CD8-positive, alpha-beta memory T cell (primary cell): ENCODE data around the gene CAPN5. TPM values are rescaled to one million over a fixed set of nuclear protein-coding genes. Genes with fewer than 3 reads are reported as not detected.

Experiments used
- CTCF ChIA-PET: fragments of 350-600 bp; sonication (Branson Sonifier 250); formaldehyde crosslinking; loops from one replicate; lab custom pipeline; 2021; ENCODE audit warnings: antibody characterized with exemption; lab: Charles Lee
- POLR2A ChIA-PET: fragments of 350-600 bp; sonication (Branson Sonifier 250); formaldehyde crosslinking; loops from one replicate; lab custom pipeline; 2021; ENCODE audit warnings: antibody characterized with exemption; lab: Charles Lee
- DNase-seq, 5 donors: peaks; one replicate each; pipeline versions ENCODE4 v3.0.0 to v3.0.0-alpha.2; 2020 to 2022; ENCODE audit warnings: mixed read lengths in 1 of 5
- H3K27ac ChIP-seq: one replicate; pipeline ENCODE4 v1.7.0; 2013; ENCODE audit warnings: low read depth, mild to moderate bottlenecking, low read length, moderate library complexity
- H3K27me3 ChIP-seq: 2 replicates; pipeline ENCODE4 v1.7.0; 2013; ENCODE audit warnings: low read length, mild to moderate bottlenecking; ENCODE audit not compliant: insufficient read depth, poor library complexity, severe bottlenecking
- H3K36me3 ChIP-seq: 2 replicates; pipeline ENCODE4 v1.7.0; 2013; ENCODE audit warnings: mild to moderate bottlenecking, low read length, moderate library complexity; ENCODE audit not compliant: insufficient read depth
- H3K4me1 ChIP-seq: 2 replicates; pipeline ENCODE4 v1.7.0; 2013; ENCODE audit warnings: mild to moderate bottlenecking, low read length, moderate library complexity; ENCODE audit not compliant: insufficient read depth
- H3K4me3 ChIP-seq: 2 replicates; pipeline ENCODE4 v1.7.0; 2013; ENCODE audit warnings: mild to moderate bottlenecking, low read length
- H3K9me3 ChIP-seq: 2 replicates; pipeline ENCODE4 v1.7.0; 2013; ENCODE audit warnings: mild to moderate bottlenecking, low read length
- H3K27ac Mint-ChIP-seq, 8 donors: one replicate each; pipeline ENCODE4 v1.8.0; 2020 to 2021; ENCODE audit warnings: mixed read lengths in 8 of 8, mild to moderate bottlenecking in 6 of 8, inconsistent platforms in 3 of 8, moderate library complexity in 3 of 8
- H3K27me3 Mint-ChIP-seq, 2 donors: one replicate each; pipeline ENCODE4 v1.8.0; 2020 to 2021; ENCODE audit warnings: mixed read lengths in 2 of 2, mild to moderate bottlenecking in 1 of 2, moderate library complexity in 1 of 2
- H3K36me3 Mint-ChIP-seq, 3 donors: one replicate each; pipeline ENCODE4 v1.8.0; 2020 to 2021; ENCODE audit warnings: mixed read lengths in 3 of 3, inconsistent platforms in 1 of 3, mild to moderate bottlenecking in 1 of 3
- H3K4me1 Mint-ChIP-seq, 3 donors: one replicate each; pipeline ENCODE4 v1.8.0; 2020 to 2021; ENCODE audit warnings: mixed read lengths in 3 of 3, inconsistent platforms in 1 of 3, mild to moderate bottlenecking in 1 of 3
- H3K4me3 Mint-ChIP-seq, 7 donors: one replicate each; pipeline ENCODE4 v1.8.0; 2020 to 2021; ENCODE audit warnings: mixed read lengths in 7 of 7, mild to moderate bottlenecking in 6 of 7, moderate library complexity in 4 of 7, inconsistent platforms in 2 of 7
- H3K9me3 Mint-ChIP-seq, 5 donors: one replicate each; pipeline ENCODE4 v1.8.0; 2020 to 2022; ENCODE audit warnings: mixed read lengths in 5 of 5, mild to moderate bottlenecking in 3 of 5, moderate library complexity in 2 of 5, inconsistent platforms in 1 of 5
- polyA plus RNA-seq: library from polyadenylated mRNA; unstranded; fragments of 300-500 nt; fragmentation: Illumina TruSeq; gene quantifications from one replicate; pipeline ENCODE4 v1.2.3, GENCODE V29; 2021
- total RNA-seq, 2 experiments: library from RNA; stranded (reverse); gene quantifications; one replicate each; pipeline ENCODE4 v1.2.3, GENCODE V29; 2021

Gene CAPN5
- total and polyA plus RNA-seq, 3 experiments from 2014 or later: 0.78 to 3.4 (median 1.1) TPM

DNA sequence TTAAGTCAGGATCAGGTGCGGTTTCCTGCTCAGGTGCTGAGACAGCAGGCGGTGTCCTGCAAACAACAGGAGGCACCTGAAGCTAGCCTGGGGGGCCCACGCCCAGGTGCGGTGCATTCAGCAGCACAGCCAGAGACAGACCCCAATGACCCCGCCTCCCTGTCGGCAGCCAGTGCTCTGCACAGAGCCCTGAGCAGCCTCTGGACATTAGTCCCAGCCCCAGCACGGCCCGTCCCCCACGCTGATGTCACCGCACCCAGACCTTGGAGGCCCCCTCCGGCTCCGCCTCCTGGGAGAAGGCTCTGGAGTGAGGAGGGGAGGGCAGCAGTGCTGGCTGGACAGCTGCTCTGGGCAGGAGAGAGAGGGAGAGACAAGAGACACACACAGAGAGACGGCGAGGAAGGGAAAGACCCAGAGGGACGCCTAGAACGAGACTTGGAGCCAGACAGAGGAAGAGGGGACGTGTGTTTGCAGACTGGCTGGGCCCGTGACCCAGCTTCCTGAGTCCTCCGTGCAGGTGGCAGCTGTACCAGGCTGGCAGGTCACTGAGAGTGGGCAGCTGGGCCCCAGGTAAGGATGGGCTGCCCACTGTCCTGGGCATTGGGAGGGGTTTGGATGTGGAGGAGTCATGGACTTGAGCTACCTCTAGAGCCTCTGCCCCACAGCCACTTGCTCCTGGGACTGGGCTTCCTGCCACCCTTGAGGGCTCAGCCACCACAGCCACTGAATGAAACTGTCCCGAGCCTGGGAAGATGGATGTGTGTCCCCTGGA lies 61.3 kb downstream of the CAPN5 start, which contains the start of gene MYO7A:
Gene MYO7A (plus strand): TSS at position 327 of the 772 bp plus-strand sequence. CDS start 2,389 bp downstream, outside the sequence.
- H3K27me3 Mint-ChIP-seq: no peaks in the 10 kb centered on the region
- Histone ChIP-seq H3K36me3 (no peaks in the 10 kb centered on the region), H3K4me3 (peak within 1 kb of the TSS; percentile 61), H3K27ac (no peak within 1 kb of the TSS), H3K4me1 (peaks cover 8% of the 10 kb centered on the region), H3K9me3 (no peaks in the 10 kb centered on the region), H3K27me3 (no peaks in the 10 kb centered on the region)
- H3K4me1 Mint-ChIP-seq: peaks cover 3 to 8% (median 5%) of the 10 kb centered on the region in 3 donors
- H3K4me3 Mint-ChIP-seq: peak within 1 kb of the TSS; percentile 39 to 86 (median 64)
- POLR2A ChIA-PET: no interaction called here
- H3K27ac Mint-ChIP-seq: peak within 1 kb of the TSS in 3 of 8 donors; percentile 10 to 68 (median 50)
- DNase-seq: no peak
- H3K36me3 Mint-ChIP-seq: peaks cover 0 to 8% (median 0%) of the 10 kb centered on the region in 3 donors
- no peaks in the 10 kb centered on the region for H3K9me3 Mint-ChIP-seq
- CTCF ChIA-PET: interaction anchor here (0.9 to 5.8 kb wide), 22 partner anchors 8 to 491 kb away, joined by 3 to 108 read pairs (median 7); no protein-coding TSS in a partner anchor

DNA sequence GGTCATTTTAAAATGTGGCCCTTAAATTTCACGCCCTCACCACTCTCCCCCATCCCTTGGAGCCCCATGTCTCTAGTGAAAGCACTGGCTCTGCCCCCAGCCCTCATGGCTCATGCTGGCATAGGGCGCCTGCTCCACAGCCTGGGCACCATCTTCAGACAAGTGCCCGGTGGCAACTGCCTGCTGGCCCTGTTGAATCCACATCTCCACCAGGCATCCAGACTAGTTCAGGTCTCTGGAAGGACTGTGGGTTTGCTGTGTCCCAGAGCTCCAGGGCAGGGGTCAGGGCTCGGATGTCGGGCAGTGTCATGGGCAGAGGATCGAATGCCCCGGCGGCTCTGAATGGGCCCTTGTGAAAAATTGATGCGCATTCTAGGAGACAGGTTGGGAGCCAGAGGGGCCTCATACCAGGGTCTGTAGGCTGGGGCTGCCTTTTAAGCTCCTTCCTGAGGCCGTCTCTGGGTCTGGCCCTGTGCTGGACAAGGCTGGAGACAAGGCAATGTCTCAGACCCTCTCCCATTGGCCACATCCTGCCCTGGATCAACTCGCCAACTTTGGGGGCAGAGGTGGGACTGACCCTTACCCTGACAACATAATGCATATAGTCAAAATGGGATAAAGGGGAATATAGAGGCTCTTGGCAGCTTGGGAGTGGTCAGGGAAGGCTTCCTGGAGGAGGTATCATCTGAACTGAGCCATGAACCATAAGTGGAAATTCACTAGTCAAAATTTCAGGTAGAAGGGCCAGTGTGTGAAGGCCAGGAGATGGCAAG lies 62.5 kb downstream of the CAPN5 start:
- ChIA-PET POLR2A (no interaction called here), CTCF (interaction anchor here (5.8 kb wide), 1 partner anchor 59 kb away, joined by 108 read pairs; no protein-coding TSS in a partner anchor)
- Mint-ChIP-seq H3K9me3 (no peaks in the 10 kb centered on the region), H3K27ac (peak overlapping the region in 2 of 8 donors; percentile 10 to 68), H3K27me3 (no peaks in the 10 kb centered on the region), H3K4me1 (peaks cover 3 to 8% (median 5%) of the 10 kb centered on the region in 3 donors), H3K4me3 (peak overlapping the region in 3 of 7 donors; percentile 9 to 53 (median 52)), H3K36me3 (peaks cover 0 to under 1% (median 0%) of the 10 kb centered on the region in 3 donors)
- no peak for DNase-seq
- peaks cover 8% of the 10 kb centered on the region for H3K4me1 ChIP-seq
- no peaks in the 10 kb centered on the region for H3K9me3 ChIP-seq
- no peak overlapping the region for H3K27ac ChIP-seq
- no peak overlapping the region for H3K4me3 ChIP-seq
- H3K27me3 ChIP-seq: no peaks in the 10 kb centered on the region
- H3K36me3 ChIP-seq: no peaks in the 10 kb centered on the region

DNA sequence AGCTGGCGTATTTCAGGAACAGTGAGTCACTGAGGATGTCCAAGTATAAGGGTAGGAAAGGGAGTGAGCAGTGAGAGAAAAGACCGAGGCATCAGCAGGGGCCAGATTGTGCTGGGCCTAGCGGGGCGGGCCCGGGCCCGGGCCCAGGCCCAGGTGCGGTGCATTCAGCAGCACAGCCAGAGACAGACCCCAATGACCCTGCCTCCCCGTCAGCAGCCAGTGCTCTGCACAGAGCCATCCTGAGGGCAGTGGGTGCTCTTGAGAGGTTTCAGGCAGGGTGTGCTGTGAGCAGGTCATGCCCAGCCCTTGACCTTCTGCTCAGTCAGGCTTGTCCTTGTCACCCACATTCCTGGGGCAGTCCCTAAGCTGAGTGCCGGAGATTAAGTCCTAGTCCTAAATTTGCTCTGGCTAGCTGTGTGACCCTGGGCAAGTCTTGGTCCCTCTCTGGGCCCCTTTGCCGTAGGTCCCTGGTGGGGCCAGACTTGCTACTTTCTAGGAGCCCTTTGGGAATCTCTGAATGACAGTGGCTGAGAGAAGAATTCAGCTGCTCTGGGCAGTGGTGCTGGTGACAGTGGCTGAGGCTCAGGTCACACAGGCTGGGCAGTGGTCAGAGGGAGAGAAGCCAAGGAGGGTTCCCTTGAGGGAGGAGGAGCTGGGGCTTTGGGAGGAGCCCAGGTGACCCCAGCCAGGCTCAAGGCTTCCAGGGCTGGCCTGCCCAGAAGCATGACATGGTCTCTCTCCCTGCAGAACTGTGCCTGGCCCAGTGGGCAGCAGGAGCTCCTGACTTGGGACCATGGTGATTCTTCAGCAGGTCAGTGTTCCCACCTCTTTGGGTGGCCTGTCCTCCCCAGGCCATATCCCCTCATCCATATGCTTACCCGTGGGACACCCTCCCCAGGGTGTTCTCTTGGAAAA lies 63.3 kb downstream of the CAPN5 start:
- Histone ChIP-seq H3K9me3 (no peaks in the 10 kb centered on the region), H3K36me3 (no peaks in the 10 kb centered on the region), H3K27me3 (no peaks in the 10 kb centered on the region), H3K27ac (no peak overlapping the region), H3K4me1 (peaks cover 8% of the 10 kb centered on the region), H3K4me3 (no peak overlapping the region)
- peak overlapping the region in 1 of 7 donors; percentile 53 for H3K4me3 Mint-ChIP-seq
- no peaks in the 10 kb centered on the region for H3K36me3 Mint-ChIP-seq
- CTCF ChIA-PET: interaction anchor here (0.6 to 5.8 kb wide), 2 partner anchors 58 to 489 kb away, joined by 3 to 108 read pairs; no protein-coding TSS in a partner anchor
- peak overlapping the region in 2 of 8 donors; percentile 29 to 51 for H3K27ac Mint-ChIP-seq
- H3K9me3 Mint-ChIP-seq: no peaks in the 10 kb centered on the region
- DNase-seq: no peak
- H3K4me1 Mint-ChIP-seq: peaks cover 3 to 8% (median 5%) of the 10 kb centered on the region in 3 donors
- POLR2A ChIA-PET: no interaction called here
- no peaks in the 10 kb centered on the region for H3K27me3 Mint-ChIP-seq

DNA sequence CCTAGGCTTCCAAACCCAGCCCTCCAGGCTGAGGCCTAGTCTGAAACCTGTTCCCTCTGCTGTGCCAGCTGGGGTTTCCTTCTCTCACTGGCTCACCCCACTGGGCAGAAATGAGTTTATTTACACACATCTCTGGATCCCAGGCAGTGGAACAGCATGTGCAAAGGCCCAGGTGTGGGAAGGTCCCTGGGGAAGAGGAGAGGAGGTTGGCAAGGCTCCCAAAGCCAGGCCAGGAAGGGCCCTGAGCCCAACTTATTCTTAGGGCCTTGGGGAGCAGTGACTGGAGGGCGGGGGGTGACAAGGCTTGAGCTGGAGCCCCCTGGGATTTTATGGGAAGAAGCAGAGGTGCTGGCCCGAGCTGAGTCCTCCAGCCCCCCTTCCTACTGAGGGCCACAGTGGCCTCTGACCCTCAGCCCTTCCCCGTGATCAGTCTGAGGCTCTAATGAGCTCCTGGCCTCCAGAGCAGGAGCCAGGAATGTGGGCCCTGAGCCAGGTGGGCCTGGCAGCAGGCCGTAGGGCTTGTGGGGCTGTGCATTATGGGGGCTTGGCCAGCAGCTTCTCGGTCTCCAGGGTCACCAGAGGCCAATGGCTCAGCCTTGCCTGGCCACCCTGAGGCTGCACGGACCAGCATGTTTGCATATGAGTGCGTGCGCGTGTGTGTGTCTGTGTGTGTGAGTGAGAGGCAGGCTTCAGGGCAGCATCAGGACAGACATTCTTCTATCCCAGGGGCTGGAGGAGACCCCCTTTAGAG lies 64.2 kb downstream of the CAPN5 start:
- Mint-ChIP-seq H3K27me3 (no peaks in the 10 kb centered on the region), H3K9me3 (no peaks in the 10 kb centered on the region), H3K27ac (peak overlapping the region in 1 of 8 donors; percentile 51), H3K36me3 (no peaks in the 10 kb centered on the region), H3K4me3 (no peak overlapping the region), H3K4me1 (peaks cover 3 to 9% (median 8%) of the 10 kb centered on the region in 3 donors)
- H3K27ac ChIP-seq: no peak overlapping the region
- POLR2A ChIA-PET: no interaction called here
- H3K27me3 ChIP-seq: no peaks in the 10 kb centered on the region
- no peaks in the 10 kb centered on the region for H3K9me3 ChIP-seq
- H3K4me3 ChIP-seq: no peak overlapping the region
- H3K4me1 ChIP-seq: peaks cover 8% of the 10 kb centered on the region
- no peaks in the 10 kb centered on the region for H3K36me3 ChIP-seq
- DNase-seq: no peak
- CTCF ChIA-PET: interaction anchor here (0.6 to 5.8 kb wide), 2 partner anchors 57 to 488 kb away, joined by 3 to 108 read pairs; no protein-coding TSS in a partner anchor

DNA sequence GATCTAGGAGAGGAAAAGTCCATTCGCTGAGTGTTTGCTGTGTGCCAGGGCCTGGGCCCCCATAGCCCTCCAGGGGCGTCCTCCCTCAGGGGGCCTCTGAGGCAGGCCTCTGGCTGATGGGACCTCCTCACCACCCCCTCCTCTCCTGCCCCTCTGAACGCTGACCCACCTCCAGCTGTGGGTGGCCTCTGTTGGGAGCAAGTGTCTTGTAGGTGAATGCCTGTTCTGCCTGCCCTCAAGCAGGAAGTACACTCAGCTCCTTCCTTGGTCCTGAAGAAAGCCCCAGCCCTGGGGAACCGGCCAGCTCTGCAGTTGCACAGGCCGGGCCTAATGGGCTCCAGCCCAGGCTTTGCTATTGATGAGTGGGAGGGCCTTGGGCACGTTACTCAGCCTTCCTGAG lies 64.8 kb downstream of the CAPN5 start:
- CTCF ChIA-PET: interaction anchor here (5.8 kb wide), 1 partner anchor 57 kb away, joined by 108 read pairs; no protein-coding TSS in a partner anchor
- Mint-ChIP-seq H3K36me3 (no peaks in the 10 kb centered on the region), H3K27ac (peak overlapping the region in 1 of 8 donors; percentile 58), H3K27me3 (no peaks in the 10 kb centered on the region), H3K4me3 (no peak overlapping the region), H3K4me1 (peaks cover 0 to 12% (median 8%) of the 10 kb centered on the region in 3 donors), H3K9me3 (no peaks in the 10 kb centered on the region)
- Histone ChIP-seq H3K36me3 (no peaks in the 10 kb centered on the region), H3K9me3 (no peaks in the 10 kb centered on the region), H3K4me3 (no peak overlapping the region), H3K27me3 (no peaks in the 10 kb centered on the region), H3K27ac (no peak overlapping the region), H3K4me1 (peaks cover 8% of the 10 kb centered on the region)
- no peak for DNase-seq
- POLR2A ChIA-PET: no interaction called here

DNA sequence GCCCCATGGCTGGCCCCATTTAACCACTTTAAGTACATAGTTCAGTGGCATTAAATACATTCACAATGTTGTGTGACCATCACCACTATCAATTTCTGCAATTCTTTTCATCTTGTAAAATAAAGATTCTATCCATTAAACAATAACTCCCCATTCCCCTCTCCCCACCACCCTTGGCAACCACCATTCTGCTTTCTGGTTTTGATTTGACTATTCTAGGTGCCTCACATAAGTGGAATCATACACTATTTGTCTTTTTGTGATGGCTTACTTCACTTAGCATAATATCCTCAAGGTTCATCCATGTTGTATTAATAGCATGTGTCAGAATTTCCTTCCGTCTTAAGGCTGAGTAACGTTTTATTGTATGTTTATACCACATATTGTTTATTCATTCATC lies 68.3 kb downstream of the CAPN5 start:
- no peaks in the 10 kb centered on the region for H3K36me3 ChIP-seq
- H3K4me3 ChIP-seq: no peak overlapping the region
- no peaks in the 10 kb centered on the region for H3K9me3 Mint-ChIP-seq
- H3K9me3 ChIP-seq: no peaks in the 10 kb centered on the region
- H3K27me3 ChIP-seq: no peaks in the 10 kb centered on the region
- H3K4me1 ChIP-seq: no peaks in the 10 kb centered on the region
- peaks cover 5 to 14% of the 10 kb centered on the region in 2 donors for H3K27me3 Mint-ChIP-seq
- H3K27ac Mint-ChIP-seq: no peak overlapping the region
- H3K4me3 Mint-ChIP-seq: no peak overlapping the region
- ChIA-PET CTCF (no interaction called here), POLR2A (no interaction called here)
- no peak for DNase-seq
- H3K36me3 Mint-ChIP-seq: no peaks in the 10 kb centered on the region
- no peak overlapping the region for H3K27ac ChIP-seq
- H3K4me1 Mint-ChIP-seq: peaks cover 0 to 11% (median 0%) of the 10 kb centered on the region in 3 donors

DNA sequence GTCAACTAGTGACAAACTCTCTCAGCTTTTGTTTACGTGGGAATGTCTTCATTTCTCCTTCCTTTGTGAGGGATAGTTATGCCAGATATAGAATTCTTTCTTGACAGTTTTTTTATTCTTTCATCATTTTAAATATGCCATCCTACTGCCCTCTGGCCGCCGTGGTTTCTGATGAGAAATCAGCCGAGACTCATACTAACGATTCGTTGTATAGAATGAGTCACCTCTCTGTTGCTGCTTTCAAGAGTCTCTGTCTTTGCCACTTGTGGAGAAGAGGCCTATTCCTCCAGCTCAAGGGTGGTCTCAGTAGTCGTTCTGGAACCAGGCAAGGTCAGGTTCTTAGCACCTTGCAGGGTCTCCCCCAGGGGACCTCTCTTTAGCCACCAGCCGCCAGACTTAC lies 69.3 kb downstream of the CAPN5 start:
- no peak overlapping the region for H3K27ac Mint-ChIP-seq
- H3K36me3 Mint-ChIP-seq: no peaks in the 10 kb centered on the region
- Histone ChIP-seq H3K27ac (no peak overlapping the region), H3K36me3 (no peaks in the 10 kb centered on the region), H3K27me3 (no peaks in the 10 kb centered on the region), H3K9me3 (no peaks in the 10 kb centered on the region), H3K4me1 (no peaks in the 10 kb centered on the region), H3K4me3 (no peak overlapping the region)
- ChIA-PET POLR2A (no interaction called here), CTCF (interaction anchor here (1.7 kb wide), 1 partner anchor 9 kb away, joined by 6 read pairs; no protein-coding TSS in a partner anchor)
- H3K4me1 Mint-ChIP-seq: peaks cover 0 to 11% (median 0%) of the 10 kb centered on the region in 3 donors
- H3K9me3 Mint-ChIP-seq: no peaks in the 10 kb centered on the region
- H3K27me3 Mint-ChIP-seq: peaks cover 5 to 14% of the 10 kb centered on the region in 2 donors
- no peak overlapping the region for H3K4me3 Mint-ChIP-seq
- no peak for DNase-seq
